ENCODE data around the gene LEP. TPM values are rescaled to one million over a fixed set of nuclear protein-coding genes. Genes with fewer than 3 reads are reported as not detected.

The LEP gene
- total and polyA plus RNA-seq, 8 donors = 0.05 to 0.12 TPM; not detected in 6

GRCh38 chr7:128302139-128302538, 61.1 kb downstream of the LEP start:
- Histone ChIP-seq H3K4me1 (no peaks in the 10 kb centered on the region), H3K36me3 (peaks cover 8 to 61% (median 52%) of the 10 kb centered on the region in 4 donors), H3K27ac (no peak overlapping the region), H3K4me3 (no peak overlapping the region), H3K9me3 (no peaks in the 10 kb centered on the region), H3K27me3 (no peaks in the 10 kb centered on the region)
- no peak for DNase-seq
- TF ChIP-seq, protein P1, sequence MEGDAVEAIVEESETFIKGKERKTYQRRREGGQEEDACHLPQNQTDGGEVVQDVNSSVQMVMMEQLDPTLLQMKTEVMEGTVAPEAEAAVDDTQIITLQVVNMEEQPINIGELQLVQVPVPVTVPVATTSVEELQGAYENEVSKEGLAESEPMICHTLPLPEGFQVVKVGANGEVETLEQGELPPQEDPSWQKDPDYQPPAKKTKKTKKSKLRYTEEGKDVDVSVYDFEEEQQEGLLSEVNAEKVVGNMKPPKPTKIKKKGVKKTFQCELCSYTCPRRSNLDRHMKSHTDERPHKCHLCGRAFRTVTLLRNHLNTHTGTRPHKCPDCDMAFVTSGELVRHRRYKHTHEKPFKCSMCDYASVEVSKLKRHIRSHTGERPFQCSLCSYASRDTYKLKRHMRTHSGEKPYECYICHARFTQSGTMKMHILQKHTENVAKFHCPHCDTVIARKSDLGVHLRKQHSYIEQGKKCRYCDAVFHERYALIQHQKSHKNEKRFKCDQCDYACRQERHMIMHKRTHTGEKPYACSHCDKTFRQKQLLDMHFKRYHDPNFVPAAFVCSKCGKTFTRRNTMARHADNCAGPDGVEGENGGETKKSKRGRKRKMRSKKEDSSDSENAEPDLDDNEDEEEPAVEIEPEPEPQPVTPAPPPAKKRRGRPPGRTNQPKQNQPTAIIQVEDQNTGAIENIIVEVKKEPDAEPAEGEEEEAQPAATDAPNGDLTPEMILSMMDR (IDR thresholded peaks at IDR 0.05) = no peak
- no peak for TF ChIP-seq EP300 (IDR thresholded peaks at IDR 0.05)
- TF ChIP-seq POLR2A (IDR thresholded peaks at IDR 0.05) = no peak
- no peak for TF ChIP-seq POLR2AphosphoS5 (IDR thresholded peaks at IDR 0.05)
- intact Hi-C loops (cut with DNase I; ENCODE audit: low total_unique reads) = no loop called here
- 46 to 70% (median 64%) methylated on average over 10 of the region's 10 CpGs for WGBS, 5 donors

GRCh38 chr7:128303133-128303532, 62.1 kb downstream of the LEP start:
- Histone ChIP-seq H3K27ac (no peak overlapping the region), H3K4me1 (no peaks in the 10 kb centered on the region), H3K9me3 (no peaks in the 10 kb centered on the region), H3K36me3 (peaks cover 8 to 71% (median 62%) of the 10 kb centered on the region in 4 donors), H3K27me3 (no peaks in the 10 kb centered on the region), H3K4me3 (no peak overlapping the region)
- DNase-seq = no peak
- 86 to 97% (median 89%) methylated on average over 2 of the region's 2 CpGs for WGBS, 5 donors
- TF ChIP-seq EP300 (IDR thresholded peaks at IDR 0.05) (no peak), POLR2AphosphoS5 (IDR thresholded peaks at IDR 0.05) (no peak), POLR2A (IDR thresholded peaks at IDR 0.05) (no peak)
- TF ChIP-seq, protein P1 (IDR thresholded peaks at IDR 0.05) = no peak
- intact Hi-C loops (cut with DNase I; ENCODE audit: low total_unique reads) = no loop called here

- H3K36me3 ChIP-seq = peaks cover 8 to 76% (median 67%) of the 10 kb centered on the region in 4 donors
- intact Hi-C loops (cut with DNase I; ENCODE audit: low total_unique reads) = no loop called here
- no peaks in the 10 kb centered on the region for H3K4me1 ChIP-seq
- WGBS, 5 donors = 78 to 85% (median 84%) methylated on average over 5 of the region's 5 CpGs
- no peak overlapping the region for H3K4me3 ChIP-seq
- no peaks in the 10 kb centered on the region for H3K27me3 ChIP-seq
- DNase-seq = no peak
- TF ChIP-seq, protein P1 (IDR thresholded peaks at IDR 0.05) = no peak
- TF ChIP-seq POLR2AphosphoS5 (IDR thresholded peaks at IDR 0.05) (no peak), POLR2A (IDR thresholded peaks at IDR 0.05) (no peak), EP300 (IDR thresholded peaks at IDR 0.05) (no peak)
- H3K9me3 ChIP-seq = no peaks in the 10 kb centered on the region
- no peak overlapping the region for H3K27ac ChIP-seq
These were observed 62.6 kb downstream of the LEP start for GRCh38 chr7:128303643-128304042.

- no peaks in the 10 kb centered on the region for H3K27me3 ChIP-seq
- no peaks in the 10 kb centered on the region for H3K9me3 ChIP-seq
- DNase-seq = no peak
- WGBS, 5 donors = 88 to 100% (median 93%) methylated on average over 1 of the region's 1 CpG
- TF ChIP-seq, protein P1 (IDR thresholded peaks at IDR 0.05) = no peak
- TF ChIP-seq EP300 (IDR thresholded peaks at IDR 0.05) (no peak), POLR2AphosphoS5 (IDR thresholded peaks at IDR 0.05) (no peak), POLR2A (IDR thresholded peaks at IDR 0.05) (no peak)
- no peak overlapping the region for H3K27ac ChIP-seq
- no peak overlapping the region for H3K4me3 ChIP-seq
- intact Hi-C loops (cut with DNase I; ENCODE audit: low total_unique reads) = no loop called here
- no peaks in the 10 kb centered on the region for H3K4me1 ChIP-seq
- H3K36me3 ChIP-seq = peaks cover 11 to 82% (median 73%) of the 10 kb centered on the region in 4 donors
These were observed 63.1 kb downstream of the LEP start for GRCh38 chr7:128304212-128304611.
